CD4-positive, alpha-beta T cell treated with Interleukin-4 for 1 hour (primary cell): ENCODE data around the gene ARHGAP27.

ENCODE experiments used
- DNase-seq, 2 donors: peaks; one replicate each; pipeline ENCODE4 v3.0.0-alpha.2; 2020 to 2022

The ARHGAP27 gene

DNA sequence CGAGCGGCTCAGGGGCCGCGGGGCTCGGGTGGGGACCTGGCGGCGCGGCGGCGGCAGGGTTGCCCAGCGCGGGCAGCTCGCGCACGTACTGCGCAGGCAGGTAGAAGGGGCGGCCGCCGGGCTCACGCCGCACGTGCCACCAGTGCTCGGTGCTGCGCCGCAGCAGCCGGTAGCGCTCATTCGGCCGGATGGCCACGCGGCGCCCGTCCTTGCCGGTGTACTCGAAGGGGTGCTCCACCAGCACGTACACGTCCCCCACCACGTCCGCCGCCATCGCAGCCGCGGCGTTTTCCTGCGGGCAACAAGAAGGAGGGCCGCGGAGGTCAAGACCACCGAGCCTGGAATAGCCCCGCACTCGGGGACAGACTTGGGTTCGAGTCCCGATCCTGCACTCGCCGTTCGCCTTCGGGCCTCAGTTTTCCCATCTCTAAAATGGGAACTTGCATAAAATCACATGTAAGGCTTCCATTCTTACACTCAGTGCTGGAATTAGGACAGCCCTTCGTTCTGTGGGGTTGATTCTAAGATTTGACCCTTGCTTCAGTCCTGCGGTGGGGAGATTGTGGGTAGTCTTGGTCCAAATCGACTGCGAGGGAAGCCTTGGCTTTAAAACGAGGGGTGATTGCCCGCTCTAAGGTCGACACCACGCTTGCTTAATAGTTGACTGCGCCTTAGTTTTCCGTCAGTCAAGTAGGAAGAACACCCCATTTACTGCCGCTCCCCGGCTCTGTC, 2.5 kb downstream of the ARHGAP27 start:
- DNase-seq, result no peak

DNA sequence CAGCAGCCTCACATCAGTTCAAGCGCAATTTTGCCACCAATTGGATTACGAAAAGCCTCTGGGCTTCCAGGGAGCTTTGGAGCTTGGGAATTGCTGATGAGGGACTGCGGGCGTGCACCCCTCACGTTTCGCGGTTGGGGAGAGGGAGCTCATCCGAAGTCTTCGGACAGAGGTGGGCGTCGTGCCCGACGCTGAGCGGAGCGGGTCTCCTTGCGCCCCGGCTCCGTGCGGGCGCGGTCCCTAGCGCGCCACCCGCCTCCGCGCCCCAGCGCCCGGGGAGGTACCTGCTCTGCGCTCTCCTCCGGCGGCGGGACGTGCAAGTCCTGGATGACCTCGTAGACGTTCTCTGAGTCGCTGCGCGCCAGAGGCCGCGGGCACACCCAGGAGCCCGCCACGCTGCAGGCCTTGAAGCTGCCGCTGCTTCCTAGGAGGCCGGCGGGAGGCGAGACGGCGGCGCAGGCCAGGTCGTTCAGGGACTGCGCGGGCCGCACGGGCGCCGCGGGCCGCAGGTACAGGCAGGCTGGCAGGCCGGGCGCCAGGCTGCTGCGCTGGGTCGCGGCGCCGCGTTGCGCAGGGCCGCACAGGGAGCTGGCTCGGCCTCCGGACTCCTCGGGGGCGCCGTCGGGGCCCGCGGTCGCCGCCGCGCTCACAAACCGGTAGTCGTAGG, 3.2 kb downstream of the ARHGAP27 start:
- DNase-seq, result no peak

DNA sequence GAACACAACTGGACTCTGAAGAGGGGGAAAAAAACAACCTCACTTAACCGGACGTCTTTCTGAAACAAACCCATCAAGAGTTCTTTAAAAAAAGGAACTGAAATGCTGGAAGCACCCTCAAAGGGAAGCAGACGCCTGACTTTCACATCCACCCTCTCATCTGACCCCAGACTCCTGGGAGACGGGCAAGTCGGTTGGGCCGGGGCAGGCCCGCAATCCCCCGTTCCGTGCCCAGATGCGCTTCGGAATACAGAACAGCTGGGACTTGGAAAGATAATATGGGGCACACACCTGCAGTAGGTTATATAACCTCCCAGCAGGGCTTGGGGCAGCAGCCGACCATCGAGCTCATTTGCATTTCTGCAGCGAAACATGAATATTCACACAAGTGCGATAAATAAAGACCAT, 3.7 kb downstream of the ARHGAP27 start:
- peak in 1 of 2 donors; percentile 38 for DNase-seq

DNA sequence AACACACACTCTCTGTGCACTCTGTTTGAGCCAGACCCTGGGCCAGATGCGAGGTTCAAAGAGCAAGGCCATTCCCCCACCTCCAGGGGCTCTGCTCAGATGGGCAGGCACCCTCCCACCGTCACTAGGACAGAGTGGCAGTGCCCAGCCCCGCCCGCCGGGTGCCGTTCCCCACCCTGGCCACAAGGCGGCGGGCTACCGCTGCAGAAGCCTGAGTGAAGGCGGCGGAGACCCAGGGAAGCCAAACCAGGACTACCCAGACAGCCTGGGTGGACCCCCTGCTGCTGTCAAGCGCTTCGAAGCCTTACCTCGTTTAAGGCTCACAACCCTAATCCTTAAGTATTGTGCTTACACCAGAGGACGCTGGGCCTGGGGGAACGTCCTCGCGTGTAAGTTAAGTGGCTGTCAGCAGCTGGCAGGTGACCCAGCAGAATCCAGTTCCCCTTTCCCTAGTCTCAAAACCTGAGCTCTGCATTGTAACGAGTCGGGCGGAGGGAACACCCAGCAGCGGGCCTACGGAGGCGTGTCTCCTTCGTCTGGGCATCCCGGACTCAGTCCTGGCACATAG, 4.5 kb downstream of the ARHGAP27 start:
- peak; percentile 78 to 81 for DNase-seq

DNA sequence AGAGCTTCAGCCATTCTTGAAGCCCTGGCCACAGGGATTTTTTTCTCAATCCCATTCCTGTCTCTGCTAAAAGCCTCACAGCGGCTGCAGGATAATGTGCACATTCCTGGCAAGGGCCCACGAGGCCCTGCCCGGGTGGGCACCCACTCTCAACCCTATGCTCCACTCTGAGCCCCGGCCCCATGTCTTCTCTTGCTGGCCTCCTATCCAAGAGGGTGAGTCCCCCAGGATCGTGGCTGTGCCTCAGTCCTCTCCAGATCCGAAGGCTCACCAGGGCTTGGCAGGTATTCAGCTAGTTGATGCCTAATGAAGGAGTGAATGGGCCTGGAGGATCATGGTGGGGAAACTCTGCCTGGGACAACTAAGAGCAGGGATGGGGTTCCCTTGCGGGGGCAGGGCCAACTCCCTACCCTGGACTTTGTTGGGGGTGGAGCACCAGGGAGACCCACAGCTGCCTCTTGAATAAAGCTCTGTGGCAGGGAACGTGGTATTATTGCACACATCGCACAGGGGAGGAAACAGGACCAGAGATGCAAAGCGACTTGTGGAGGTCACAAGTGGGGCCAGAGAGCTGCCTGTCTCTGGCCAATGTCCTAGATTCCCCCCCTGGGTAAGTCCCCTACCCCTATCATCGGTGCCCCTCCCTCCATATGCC, 5.4 kb downstream of the ARHGAP27 start:
- no peak for DNase-seq

DNA sequence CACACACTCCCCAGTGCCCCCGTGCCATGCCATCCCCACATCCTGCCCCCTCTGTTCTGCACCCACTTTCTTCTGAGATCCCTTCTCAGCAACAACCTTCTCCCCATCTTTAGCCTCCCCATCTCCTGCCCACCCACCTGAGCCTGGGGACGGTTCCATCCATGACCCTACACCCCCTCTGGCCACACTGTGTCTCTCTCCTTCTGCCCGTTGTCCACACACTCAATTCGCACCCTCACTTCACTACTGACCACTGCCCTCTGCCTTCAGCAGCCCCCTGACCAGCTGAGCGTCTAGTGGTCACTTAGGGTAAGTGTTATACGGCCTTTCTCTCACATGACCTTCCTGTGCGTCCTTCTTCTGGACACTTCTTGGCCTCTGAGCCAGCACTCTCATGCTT, 6.1 kb downstream of the ARHGAP27 start:
- DNase-seq, result no peak

DNA sequence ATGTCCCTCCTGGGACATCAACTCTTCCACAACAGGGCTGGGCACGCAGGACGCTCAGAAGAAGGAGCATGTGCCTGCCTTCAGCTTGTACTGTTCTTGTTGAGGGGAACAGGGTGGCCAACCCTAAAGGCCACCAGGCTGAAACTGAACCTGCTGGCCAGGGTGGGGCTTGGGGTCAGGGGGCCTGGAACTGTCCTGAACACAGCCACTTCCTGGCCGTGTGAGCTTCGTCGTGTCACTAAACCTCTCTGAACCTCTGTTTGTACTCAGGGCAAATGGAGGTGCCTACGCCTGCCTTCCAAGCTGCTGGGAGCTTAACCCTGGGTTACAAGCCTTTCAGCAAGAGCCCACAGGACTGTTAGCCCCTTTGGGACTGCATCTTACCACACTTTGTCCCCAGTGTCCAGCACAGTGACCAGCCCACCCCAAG, 6.7 kb downstream of the ARHGAP27 start:
- no peak for DNase-seq

DNA sequence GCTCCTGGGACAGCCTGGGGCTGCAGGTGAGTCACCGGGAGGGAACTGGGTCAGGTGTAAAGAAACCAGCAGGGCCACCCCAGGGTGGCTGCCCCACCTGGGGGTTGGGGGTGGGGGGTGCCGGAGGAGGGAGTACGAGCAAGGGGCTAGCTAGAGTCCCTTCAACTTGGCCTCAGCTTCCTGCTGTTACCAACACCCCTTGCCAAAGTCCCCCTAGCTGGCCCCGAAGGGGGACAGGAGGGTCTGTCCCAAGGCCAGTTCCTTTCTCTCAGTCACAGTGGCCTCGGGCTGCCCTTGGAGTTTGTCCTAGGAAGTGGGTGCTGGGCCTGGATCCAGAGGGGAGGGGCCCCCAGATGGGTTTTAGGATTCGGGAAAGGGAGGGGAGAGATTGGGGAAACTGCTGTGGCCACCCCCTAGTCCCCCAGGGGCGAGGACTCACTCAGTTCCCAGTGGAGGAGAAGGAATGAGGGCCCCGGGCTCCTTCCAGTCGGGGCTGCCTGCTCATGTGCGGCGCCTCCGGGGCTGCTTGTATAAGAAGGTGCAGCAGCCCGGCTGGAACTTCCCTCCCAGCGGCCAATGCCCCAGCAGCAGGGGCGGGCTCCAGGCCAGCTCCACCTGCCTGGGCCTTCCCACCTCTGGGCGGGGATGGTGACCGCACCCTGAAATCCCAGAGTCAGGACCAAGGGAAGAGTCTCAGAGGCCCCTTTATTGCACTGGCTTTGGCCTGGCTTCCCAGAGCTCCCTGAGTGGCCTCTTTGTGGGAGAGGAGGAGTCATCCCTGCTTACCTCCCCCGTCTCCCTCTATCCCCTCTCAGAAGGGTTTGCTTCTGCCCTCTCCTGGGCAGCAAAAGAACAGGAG, 7.3 kb downstream of the ARHGAP27 start:
- no peak for DNase-seq

DNA sequence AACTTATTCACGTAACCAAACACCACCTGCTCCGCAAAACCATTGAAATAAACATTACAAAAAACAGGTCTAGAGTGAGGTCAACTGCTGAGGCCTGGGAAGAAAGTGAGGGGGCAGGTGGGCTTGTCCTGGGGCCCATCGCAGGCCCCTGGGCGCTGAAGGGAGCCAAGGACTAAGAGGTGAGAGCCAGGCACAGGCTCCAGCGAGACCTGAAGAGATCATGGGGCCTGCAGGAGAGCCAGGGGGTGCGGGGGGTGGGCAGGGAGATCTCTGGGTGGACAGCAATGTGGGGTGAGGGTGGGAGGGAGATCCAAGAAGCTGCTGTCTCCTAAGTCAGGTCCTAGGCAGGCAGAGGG, 7.9 kb downstream of the ARHGAP27 start:
- DNase-seq, result no peak

DNA sequence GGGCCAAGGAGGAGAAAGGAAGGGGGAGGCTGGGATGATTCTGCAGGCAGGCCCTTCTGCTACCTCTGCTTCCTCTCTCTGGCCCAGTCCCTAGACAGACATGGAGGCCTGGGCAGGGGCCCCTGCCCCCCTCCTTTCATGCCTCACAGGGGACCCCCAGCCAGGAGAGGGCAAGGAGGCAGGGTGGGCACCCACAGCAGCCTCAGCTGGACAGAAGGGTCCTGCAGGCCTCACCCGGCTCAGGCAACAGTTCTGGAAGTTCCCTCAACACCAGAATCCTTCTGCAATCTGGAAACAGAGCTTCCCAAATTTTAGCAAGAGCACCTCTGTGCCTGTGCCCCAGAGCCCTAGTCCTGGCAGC, 8.7 kb downstream of the ARHGAP27 start:
- DNase-seq, result no peak

DNA sequence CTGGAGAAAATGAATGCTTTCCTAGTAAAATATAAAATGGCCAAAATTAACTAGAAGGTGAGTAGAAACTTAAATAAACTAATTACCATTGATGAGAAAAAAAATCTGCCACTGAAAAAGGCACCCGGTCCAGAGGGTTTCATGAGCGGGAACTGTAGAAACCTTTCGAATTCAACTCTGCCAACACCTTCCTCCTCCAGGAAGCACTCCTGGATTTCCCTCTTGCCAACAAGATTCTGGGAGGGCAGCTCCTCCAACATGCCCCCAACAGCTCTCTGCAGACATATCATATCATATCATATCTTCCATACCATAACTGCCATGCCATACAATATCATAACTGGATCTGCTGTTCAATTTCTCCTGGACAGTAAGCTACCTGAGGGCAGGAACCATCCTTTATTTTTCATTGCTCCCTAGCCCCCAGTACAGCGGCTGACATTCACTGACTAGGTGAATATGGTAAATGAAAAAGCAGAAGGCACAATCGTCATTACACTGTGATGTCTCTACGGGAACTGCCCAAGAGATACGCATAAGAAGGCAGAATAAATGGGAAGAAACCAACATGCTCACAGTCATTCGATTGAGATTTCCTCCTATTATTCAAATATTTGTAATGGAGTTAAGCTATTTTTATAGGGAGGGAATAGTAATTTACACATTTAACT, 9.2 kb downstream of the ARHGAP27 start:
- DNase-seq, result no peak

DNA sequence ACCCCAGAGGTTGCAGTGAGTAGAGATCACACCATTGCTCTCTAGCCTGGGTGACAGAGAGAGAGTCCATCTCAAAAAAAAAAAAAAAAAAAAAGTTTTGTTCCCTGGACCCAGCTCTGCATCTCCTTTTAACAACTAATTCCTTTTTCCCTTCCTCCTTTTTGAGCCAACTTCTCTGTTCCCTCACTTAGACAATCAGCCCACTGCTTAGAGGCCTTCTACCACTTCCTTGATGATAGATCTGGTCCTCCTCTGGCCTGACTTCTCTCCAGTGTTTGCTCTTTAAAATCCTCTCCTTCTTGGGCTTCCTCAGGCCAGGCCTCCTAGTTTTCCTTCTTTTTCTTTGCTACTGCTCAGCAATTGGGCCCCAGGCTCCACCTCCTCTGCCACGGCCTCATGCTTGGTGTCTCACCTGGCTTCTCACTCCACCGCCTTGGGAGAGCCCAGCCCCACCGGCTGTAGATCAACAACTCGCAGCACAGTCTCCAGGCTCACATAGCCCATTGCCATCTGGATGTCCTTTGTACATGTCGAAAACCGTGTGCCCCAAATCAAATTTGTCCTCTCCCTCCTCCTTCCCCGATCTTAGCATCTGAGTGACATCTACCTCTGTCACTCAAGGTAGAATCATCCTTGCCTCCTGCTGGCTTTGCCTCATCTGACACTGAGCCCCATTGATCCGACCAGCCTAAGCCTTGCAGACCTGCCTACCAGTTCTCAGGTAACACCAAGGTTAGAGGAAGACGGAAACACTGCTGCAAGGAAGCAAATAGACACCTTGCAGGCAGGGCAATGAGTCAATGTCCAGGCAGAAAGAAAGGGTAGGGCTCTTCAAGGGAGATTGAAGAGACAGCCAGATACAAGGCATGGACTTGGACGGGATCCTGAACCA, 17.4 kb downstream of the ARHGAP27 start:
- no peak for DNase-seq

DNA sequence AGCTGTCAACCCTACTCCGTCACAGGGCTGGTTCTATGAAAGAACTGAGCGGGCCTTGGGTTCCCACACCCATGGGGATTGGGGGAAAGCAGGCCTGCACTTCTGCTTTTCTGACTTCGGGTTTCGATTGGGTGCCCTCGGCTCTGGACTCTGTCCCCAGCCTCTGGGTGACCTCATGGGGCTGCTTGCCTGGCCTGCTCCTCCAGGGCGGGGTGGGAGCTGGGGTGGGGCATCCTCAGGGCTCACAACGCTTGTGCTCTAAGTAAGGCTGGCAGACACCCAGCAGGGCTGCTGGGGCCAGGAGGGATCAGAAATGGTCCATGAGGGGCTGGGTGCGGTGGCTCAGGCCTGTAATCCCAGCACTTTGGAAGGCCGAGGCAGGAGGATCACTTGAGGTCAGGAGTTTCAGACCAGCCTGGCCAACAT, 19.2 kb downstream of the ARHGAP27 start:
- DNase-seq, result peak in 1 of 2 donors; percentile 76

DNA sequence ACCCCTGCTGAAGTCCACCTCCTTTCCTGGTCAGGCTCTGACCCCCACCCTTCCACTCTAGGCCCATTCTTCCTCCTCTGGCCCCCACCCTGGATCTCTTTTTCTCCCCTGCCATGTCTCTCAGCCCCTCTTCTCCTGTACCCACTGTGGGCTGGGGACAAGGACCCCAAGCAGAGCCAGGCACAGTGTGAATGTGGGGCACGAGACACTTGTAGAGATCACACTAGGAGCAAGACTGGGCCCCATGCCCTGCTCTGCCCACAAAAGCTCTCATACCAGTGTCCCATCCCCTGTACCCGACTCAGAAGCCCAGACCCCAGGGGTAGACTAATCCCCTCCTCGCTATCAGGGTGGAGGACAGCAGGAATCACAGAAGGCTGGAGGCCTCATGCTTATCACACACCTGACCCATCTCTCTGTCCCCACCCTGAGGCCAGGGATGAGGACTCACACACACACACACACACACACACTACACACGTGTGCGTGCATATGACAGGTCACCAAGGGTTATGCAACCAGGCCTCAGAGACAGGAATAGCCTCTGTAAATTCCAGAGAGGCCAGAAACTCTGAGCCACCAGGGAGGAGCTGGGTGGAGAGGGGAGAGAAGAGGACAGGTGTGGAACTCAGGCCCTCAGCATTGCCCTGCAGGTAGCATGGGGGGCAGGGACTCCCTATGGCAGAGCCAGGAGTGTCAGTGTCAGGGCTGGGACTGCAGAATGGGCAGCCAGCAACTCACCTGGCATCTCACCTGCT, 21.1 kb downstream of the ARHGAP27 start:
- no peak for DNase-seq

DNA sequence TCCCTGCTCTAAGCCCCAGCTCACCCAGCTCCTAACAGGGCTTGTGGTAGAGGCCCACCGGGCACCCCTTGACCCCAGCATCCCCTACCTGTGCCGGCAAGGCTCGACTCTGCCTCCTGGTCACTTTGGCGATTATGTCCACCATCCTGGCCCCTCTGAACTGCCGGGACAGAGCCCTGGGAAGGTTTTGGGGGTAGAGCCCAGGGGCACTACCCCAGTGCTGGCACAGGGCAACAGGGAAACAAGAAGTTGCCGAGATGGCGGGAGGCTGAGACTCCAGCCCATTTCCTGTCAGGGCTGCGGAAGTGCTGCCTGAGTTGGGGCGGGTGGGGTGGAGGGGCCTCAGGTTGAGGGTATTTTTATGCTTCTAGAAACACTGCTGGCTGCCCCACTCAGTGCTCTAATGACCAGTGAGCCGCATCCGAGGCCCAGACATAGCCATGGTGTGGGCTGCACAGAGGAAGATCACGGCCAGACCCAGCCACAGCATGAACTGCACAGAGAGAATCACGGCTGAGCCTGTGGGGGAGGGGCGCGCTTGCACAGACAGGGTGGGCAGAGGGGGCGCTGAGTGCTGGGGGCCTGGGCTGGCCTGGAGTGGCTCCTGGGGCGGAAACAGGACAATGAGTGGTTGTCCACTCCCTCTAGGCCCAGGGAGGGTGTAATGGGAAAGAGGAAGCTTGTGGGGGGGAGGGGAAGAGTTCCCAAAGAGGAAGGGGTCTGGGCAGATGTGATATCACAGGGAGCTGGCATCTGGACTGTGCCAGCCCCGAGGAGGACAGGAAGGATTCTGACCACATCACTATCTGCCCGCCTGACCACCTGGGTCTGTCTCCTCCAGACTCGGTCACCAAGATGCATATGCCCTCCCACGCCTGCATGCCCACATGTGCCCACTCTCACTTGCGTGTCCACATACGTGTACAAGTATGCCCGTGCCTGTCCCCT, 22.3 kb downstream of the ARHGAP27 start:
- DNase-seq, result peak; percentile 61 to 64

DNA sequence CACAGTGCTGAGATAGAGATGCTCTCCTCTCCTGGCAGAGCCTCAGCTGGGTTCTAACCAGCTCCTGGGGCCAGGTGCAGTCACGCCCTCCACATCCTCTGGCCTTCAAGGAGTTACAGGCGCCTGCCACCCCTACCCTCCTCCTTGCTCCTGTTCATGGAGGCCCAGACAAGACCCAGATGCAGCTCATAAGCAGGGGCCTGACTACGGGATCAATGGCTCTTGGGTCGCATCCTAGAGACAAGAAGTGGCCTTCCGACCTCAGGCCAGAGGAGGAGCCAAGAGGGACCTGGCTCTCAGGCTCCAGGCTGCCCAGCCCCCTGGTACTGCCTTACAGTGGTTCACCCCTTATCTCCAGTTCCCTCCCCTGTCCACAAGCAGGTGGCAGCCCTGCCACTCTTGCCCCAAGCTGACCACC, 23.0 kb downstream of the ARHGAP27 start:
- DNase-seq, result no peak

DNA sequence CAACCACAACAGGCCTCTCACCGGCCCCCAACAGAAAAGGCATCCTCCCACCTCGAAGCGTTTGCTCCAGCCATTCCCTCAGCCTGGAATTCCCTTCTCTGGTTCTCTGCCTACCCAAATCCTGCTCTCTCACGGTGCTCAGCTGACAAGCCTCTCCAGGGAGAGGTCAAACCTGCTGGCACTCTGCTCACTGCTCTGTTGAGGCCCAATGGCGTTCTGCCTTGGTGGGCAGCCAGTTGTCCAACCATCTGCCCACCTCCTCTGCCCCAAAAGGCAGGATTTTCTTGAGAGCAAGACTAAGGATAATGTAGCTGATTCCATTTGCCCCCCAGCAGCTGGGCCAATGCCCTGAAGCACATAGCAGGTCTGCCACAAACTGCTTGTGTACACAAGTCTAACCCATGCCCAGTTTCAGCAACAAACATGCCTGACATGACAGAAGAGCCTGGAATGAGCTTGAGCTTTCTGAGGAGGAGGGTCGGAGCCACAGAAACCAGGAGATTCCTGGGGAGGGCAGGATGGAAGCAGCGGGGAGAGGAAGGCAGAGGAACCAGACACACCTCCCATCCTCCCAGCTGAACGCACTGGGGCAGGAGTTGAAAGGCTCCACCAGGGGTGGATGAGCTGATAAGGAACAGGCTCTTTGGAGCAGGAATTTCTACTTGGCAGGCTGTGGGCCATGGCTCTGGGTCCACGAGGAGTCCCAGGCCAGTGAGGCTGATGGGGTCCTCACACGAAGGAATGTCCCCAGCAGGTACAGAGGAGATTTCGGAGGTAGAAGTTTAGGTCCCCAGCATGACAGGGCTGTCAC, 23.9 kb downstream of the ARHGAP27 start:
- DNase-seq, result no peak

DNA sequence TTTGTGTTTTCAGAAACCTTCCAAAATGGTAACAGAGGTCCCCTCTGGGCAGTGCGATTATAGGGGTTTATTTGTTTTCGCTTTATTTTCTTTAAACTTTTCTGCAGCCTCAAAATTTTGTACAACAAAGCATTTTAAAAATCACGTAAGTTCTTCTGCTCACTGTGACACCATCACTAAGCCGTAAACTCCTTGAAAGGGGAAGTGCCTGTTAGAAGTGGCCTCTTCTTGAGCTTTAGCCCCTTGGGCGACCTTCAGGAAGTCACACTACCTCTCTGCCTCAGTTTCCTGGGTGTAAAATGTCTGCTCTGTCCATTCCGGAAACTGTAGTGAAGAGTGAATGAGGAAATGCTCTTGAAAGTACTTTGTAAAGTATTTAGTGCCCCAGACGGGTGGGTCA, 26.6 kb downstream of the ARHGAP27 start:
- DNase-seq, result no peak
